MV-4-11 (cell line): ENCODE results near the gene SCAMP3.
"Not testable (repeated sequence)": the region's sequence is repeated elsewhere in the genome, so short reads cannot be mapped to it uniquely, and the experiment has no call there.

Source experiments
- DNase-seq: peaks from one replicate; lab custom pipeline; 2025; lab: John Stamatoyannopoulos, UW

SCAMP3 gene

GRCh38 chr1:155254228-155254713 lies 7.9 kb downstream of the SCAMP3 start:
- DNase-seq, result no peak

GRCh38 chr1:155253797-155254196 lies 8.4 kb downstream of the SCAMP3 start:
- DNase-seq, result no peak

GRCh38 chr1:155253208-155253607 lies 9.0 kb downstream of the SCAMP3 start:
- DNase-seq, result no peak

- no peak for DNase-seq
Observed at GRCh38 chr1:155251566-155251965, 10.6 kb downstream of the SCAMP3 start.

- peak; percentile 91 for DNase-seq
Observed at GRCh38 chr1:155250633-155251449, 11.3 kb downstream of the SCAMP3 start.

- no peak for DNase-seq
Observed at GRCh38 chr1:155250246-155250632, 11.9 kb downstream of the SCAMP3 start.

GRCh38 chr1:155247667-155248553 lies 14.2 kb downstream of the SCAMP3 start:
- DNase-seq, result no peak

- DNase-seq, result not testable (repeated sequence)
Observed at GRCh38 chr1:155246796-155247195, 15.4 kb downstream of the SCAMP3 start.

GRCh38 chr1:155245163-155245524 lies 17.0 kb downstream of the SCAMP3 start:
- DNase-seq, result no peak

GRCh38 chr1:155244368-155245162 lies 17.6 kb downstream of the SCAMP3 start:
- peak; percentile 99 for DNase-seq

- no peak for DNase-seq
Observed at GRCh38 chr1:155242805-155243358, 19.3 kb downstream of the SCAMP3 start.

- DNase-seq, result peak; percentile 92
Observed at GRCh38 chr1:155241841-155242264, 20.3 kb downstream of the SCAMP3 start.

GRCh38 chr1:155241069-155241679 lies 21.0 kb downstream of the SCAMP3 start:
- DNase-seq, result peak; percentile 87

- peak; percentile 54 for DNase-seq
Observed at GRCh38 chr1:155236451-155236850, 25.7 kb downstream of the SCAMP3 start.

- not testable (repeated sequence) for DNase-seq
Observed at GRCh38 chr1:155235375-155235774, 26.8 kb downstream of the SCAMP3 start.

GRCh38 chr1:155233502-155233901 lies 28.7 kb downstream of the SCAMP3 start:
- DNase-seq, result not testable (repeated sequence)

GRCh38 chr1:155232001-155232978 lies 29.9 kb downstream of the SCAMP3 start:
- DNase-seq, result not testable (repeated sequence)

GRCh38 chr1:155231302-155231701 lies 30.9 kb downstream of the SCAMP3 start:
- DNase-seq, result not testable (repeated sequence)

GRCh38 chr1:155228096-155228427 lies 34.1 kb downstream of the SCAMP3 start:
- DNase-seq, result no peak
